Measurements from ENCODE around the gene DYNC1H1. TPM values are rescaled to one million over a fixed set of nuclear protein-coding genes. Genes with fewer than 3 reads are reported as not detected.

Gene DYNC1H1
- total RNA-seq, 1 donor from 2014 or later = 237 TPM

DNA sequence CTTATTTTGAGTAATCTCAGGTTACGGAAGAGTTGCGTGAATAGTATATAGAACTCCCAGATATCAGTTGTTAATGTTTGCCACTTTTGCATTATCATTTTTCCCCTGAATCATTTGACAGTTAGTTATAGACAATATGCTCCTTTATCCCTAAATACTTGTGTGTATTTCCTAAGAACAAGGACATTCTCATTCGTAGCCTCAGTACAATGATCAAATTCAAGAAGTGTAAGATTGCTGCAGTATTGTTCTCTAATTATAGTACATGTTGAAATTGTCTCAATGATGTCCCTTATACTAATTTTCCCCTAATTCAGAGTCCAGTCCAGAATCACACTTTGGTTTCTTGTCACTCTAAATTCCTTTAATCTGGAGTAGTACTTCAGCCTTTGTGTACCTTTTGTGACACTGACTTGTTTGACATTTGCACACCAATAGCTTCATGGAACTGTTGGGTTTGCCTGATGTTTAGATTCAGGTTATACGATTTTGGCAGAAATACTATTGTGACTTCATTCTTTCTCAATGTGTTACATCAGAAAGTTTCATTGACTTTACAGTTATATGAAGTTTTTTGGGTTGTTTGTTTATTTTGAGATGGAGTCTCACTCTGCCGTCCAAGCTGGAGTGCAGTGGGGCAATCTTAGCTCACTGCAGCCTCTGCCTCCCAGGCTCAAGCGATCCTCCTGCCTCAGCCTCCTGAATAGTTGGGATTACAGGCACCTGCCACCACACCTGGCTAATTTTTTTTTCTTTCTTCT is 13.1 kb downstream of the DYNC1H1 start:
- no peaks in the 10 kb centered on the region for H3K9me3 ChIP-seq (ENCODE audit: low read depth)
- Mint-ChIP-seq H3K4me3 (no peak overlapping the region), H3K36me3 (peaks cover 24% of the 10 kb centered on the region), H3K4me1 (peaks cover 2% of the 10 kb centered on the region), H3K27me3 (ENCODE audit: insufficient read depth, low read depth) (no peaks in the 10 kb centered on the region), H3K27ac (no peak overlapping the region), H3K9me3 (no peaks in the 10 kb centered on the region)
- H3F3A ChIP-seq (ENCODE audit: low read depth) = peaks cover 5% of the 10 kb centered on the region
- no peak overlapping the region for H3K27ac ChIP-seq
- H3K79me2 ChIP-seq (ENCODE audit: low read depth) = peaks cover 53% of the 10 kb centered on the region
- no peak overlapping the region for H3K4me3 ChIP-seq
- no peak overlapping the region for H2AFZ ChIP-seq (replicated peaks)
- H3K36me3 ChIP-seq = peaks cover 33% of the 10 kb centered on the region
- no peaks in the 10 kb centered on the region for H3K27me3 ChIP-seq
- H4K20me1 ChIP-seq (ENCODE audit: low read depth) = peaks cover 54% of the 10 kb centered on the region
- TF ChIP-seq EZH2 (IDR thresholded peaks at IDR 0.05) = no peak
- no peak for TF ChIP-seq CTCF (IDR thresholded peaks at IDR 0.05)
- TF ChIP-seq EZH2phosphoT487 (IDR thresholded peaks at IDR 0.05) = no peak
- no peaks in the 10 kb centered on the region for H3K4me1 ChIP-seq
- no peak overlapping the region for H3K4me2 ChIP-seq
- no peak overlapping the region for H3K9ac ChIP-seq
- DNase-seq (ENCODE audit: low spot score) = no peak

GRCh38 chr14:101979666-101980065 is 15.3 kb downstream of the DYNC1H1 start:
- H3K9me3 ChIP-seq (ENCODE audit: low read depth) = no peaks in the 10 kb centered on the region
- H3K27me3 ChIP-seq = no peaks in the 10 kb centered on the region
- H3F3A ChIP-seq (ENCODE audit: low read depth) = peaks cover 5% of the 10 kb centered on the region
- no peak overlapping the region for H2AFZ ChIP-seq (replicated peaks)
- no peak overlapping the region for H3K4me3 ChIP-seq
- peaks cover 37% of the 10 kb centered on the region for H4K20me1 ChIP-seq (ENCODE audit: low read depth)
- H3K4me1 Mint-ChIP-seq = no peaks in the 10 kb centered on the region
- H3K36me3 ChIP-seq = peaks cover 33% of the 10 kb centered on the region
- H3K9me3 Mint-ChIP-seq = no peaks in the 10 kb centered on the region
- H3K27ac Mint-ChIP-seq = no peak overlapping the region
- H3K4me3 Mint-ChIP-seq = no peak overlapping the region
- TF ChIP-seq CTCF (IDR thresholded peaks at IDR 0.05) = no peak
- TF ChIP-seq EZH2phosphoT487 (IDR thresholded peaks at IDR 0.05) = no peak
- DNase-seq (ENCODE audit: low spot score) = no peak
- peaks cover 31% of the 10 kb centered on the region for H3K79me2 ChIP-seq (ENCODE audit: low read depth)
- no peaks in the 10 kb centered on the region for H3K27me3 Mint-ChIP-seq (ENCODE audit: insufficient read depth, low read depth)
- H3K4me2 ChIP-seq = no peak overlapping the region
- H3K9ac ChIP-seq = no peak overlapping the region
- H3K4me1 ChIP-seq = no peaks in the 10 kb centered on the region
- peaks cover 34% of the 10 kb centered on the region for H3K36me3 Mint-ChIP-seq
- H3K27ac ChIP-seq = no peak overlapping the region

- H3K36me3 Mint-ChIP-seq = peaks cover 36% of the 10 kb centered on the region
- no peaks in the 10 kb centered on the region for H3K4me1 Mint-ChIP-seq
- H3K9me3 ChIP-seq (ENCODE audit: low read depth) = no peaks in the 10 kb centered on the region
- no peaks in the 10 kb centered on the region for H3K9me3 Mint-ChIP-seq
- no peak overlapping the region for H2AFZ ChIP-seq (replicated peaks)
- H3K9ac ChIP-seq = no peak overlapping the region
- H3K36me3 ChIP-seq = peaks cover 33% of the 10 kb centered on the region
- no peak overlapping the region for H3K4me3 Mint-ChIP-seq
- TF ChIP-seq CTCF (IDR thresholded peaks at IDR 0.05) (no peak), EZH2 (IDR thresholded peaks at IDR 0.05) (no peak), EZH2phosphoT487 (IDR thresholded peaks at IDR 0.05) (no peak)
- no peak overlapping the region for H3K4me3 ChIP-seq
- no peak overlapping the region for H3K4me2 ChIP-seq
- no peak overlapping the region for H3K27ac ChIP-seq
- H3K27ac Mint-ChIP-seq = no peak overlapping the region
- DNase-seq (ENCODE audit: low spot score) = no peak
- peaks cover 25% of the 10 kb centered on the region for H3K79me2 ChIP-seq (ENCODE audit: low read depth)
- H3K27me3 ChIP-seq = no peaks in the 10 kb centered on the region
- no peaks in the 10 kb centered on the region for H3K27me3 Mint-ChIP-seq (ENCODE audit: insufficient read depth, low read depth)
- peaks cover 31% of the 10 kb centered on the region for H4K20me1 ChIP-seq (ENCODE audit: low read depth)
- peaks cover 5% of the 10 kb centered on the region for H3F3A ChIP-seq (ENCODE audit: low read depth)
- no peaks in the 10 kb centered on the region for H3K4me1 ChIP-seq
Measured at GRCh38 chr14:101980251-101980650, 15.9 kb downstream of the DYNC1H1 start.
